HFFc6 (cell line): Measurements from ENCODE around the gene TPPP2. TPM values are rescaled to one million over a fixed set of nuclear protein-coding genes. Genes with fewer than 3 reads are reported as not detected.

Source experiments
- DNase-seq: peaks from one replicate; pipeline ENCODE4 v3.0.0-alpha.2; 2018
- H3K27ac Mint-ChIP-seq: 2 replicates; pipeline ENCODE4 v1.8.0; 2020; ENCODE audit warnings: mild to moderate bottlenecking, mixed read lengths
- H3K27me3 Mint-ChIP-seq: 2 replicates; pipeline ENCODE4 v1.8.0; 2021; ENCODE audit warnings: mild to moderate bottlenecking, moderate library complexity, mixed read lengths; ENCODE audit not compliant: insufficient read depth
- H3K36me3 Mint-ChIP-seq: 2 replicates; pipeline ENCODE4 v1.8.0; 2021; ENCODE audit warnings: low read depth, mixed read lengths
- H3K4me1 Mint-ChIP-seq: 2 replicates; pipeline ENCODE4 v1.8.0; 2020; ENCODE audit warnings: low read depth, mixed read lengths
- H3K4me3 Mint-ChIP-seq: 2 replicates; pipeline ENCODE4 v1.8.0; 2020; ENCODE audit warnings: mild to moderate bottlenecking, moderate library complexity, mixed read lengths
- H3K9me3 Mint-ChIP-seq: 2 replicates; pipeline ENCODE4 v1.8.0; 2020; ENCODE audit warnings: mild to moderate bottlenecking, mixed read lengths
- CTCF ChIP-seq: fragments of 200-600 bp; sonication (generic); IDR thresholded peaks from 2 replicates; pipeline ENCODE4 v1.5.0; 2021; ENCODE audit warnings: antibody characterized with exemption, mild to moderate bottlenecking
- total RNA-seq, 6 experiments: library from RNA; stranded (reverse); fragmentation: NEBNext Ultra II Directional; extraction: Animal tissue kit (Norgen Biotek cat#: 25700); gene quantifications; 2 replicates in 1 of 6; 3 replicates in 5 of 6; pipeline ENCODE4 v1.2.3, GENCODE V29; 2021

TPPP2 gene
- total RNA-seq, 6 experiments from 2014 or later, result not detected

DNA sequence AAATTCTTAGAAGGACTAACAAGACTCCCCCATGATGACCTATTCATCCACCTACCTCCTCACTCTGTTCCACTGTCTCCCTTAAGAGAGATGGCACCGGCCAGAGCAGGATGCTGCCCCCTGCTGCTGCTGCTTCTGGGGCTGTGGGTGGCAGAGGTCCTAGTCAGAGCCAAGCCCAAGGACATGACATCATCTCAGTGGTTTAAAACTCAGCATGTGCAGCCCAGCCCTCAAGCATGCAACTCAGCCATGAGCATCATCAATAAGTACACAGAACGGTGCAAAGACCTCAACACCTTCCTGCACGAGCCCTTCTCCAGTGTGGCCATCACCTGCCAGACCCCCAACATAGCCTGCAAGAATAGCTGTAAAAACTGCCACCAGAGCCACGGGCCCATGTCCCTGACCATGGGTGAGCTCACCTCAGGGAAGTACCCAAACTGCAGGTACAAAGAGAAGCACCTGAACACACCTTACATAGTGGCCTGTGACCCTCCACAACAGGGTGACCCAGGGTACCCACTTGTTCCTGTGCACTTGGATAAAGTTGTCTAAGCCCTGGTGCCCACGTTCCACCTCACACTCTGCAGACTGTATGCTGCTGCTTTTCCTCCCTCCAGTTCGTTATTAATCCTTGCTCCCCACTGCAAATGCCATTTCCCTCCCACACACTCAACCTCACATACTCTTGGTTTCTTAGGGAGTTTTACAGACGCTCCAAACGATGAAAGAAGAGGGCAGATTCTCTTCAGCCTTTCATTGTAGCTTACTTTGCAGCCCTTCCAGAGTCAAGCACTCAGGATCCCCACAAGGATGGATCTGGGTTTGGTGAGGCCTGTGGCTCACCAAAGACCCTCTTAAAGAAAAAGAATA lies 28.0 kb downstream of the TPPP2 start, which contains the start of gene RNASE8:
RNASE8 (plus strand) TSS at position 20 of the 873 bp plus-strand sequence; CDS start at position 91, 71 bp downstream.
- Mint-ChIP-seq H3K27ac (no peak within 1 kb of the TSS), H3K27me3 (peaks cover 2% of the 10 kb centered on the region), H3K4me3 (no peak within 1 kb of the TSS), H3K36me3 (no peaks in the 10 kb centered on the region), H3K9me3 (no peaks in the 10 kb centered on the region), H3K4me1 (peaks cover 35% of the 10 kb centered on the region)
- peak; percentile 35 for DNase-seq
- TF ChIP-seq CTCF, result peak; percentile 59; the same call in 1 of the 2 replicates

- Mint-ChIP-seq H3K4me1 (peaks cover 43% of the 10 kb centered on the region), H3K27ac (no peak overlapping the region), H3K9me3 (no peaks in the 10 kb centered on the region), H3K27me3 (peaks cover 2% of the 10 kb centered on the region), H3K36me3 (no peaks in the 10 kb centered on the region), H3K4me3 (no peak overlapping the region)
- TF ChIP-seq CTCF, result no peak
- DNase-seq, result no peak
Observed at GRCh38 chr14:21058903-21059302, 28.9 kb downstream of the TPPP2 start.

GRCh38 chr14:21059842-21060613 lies 30.0 kb downstream of the TPPP2 start:
- Mint-ChIP-seq H3K27me3 (peaks cover 2% of the 10 kb centered on the region), H3K4me1 (peaks cover 46% of the 10 kb centered on the region), H3K9me3 (no peaks in the 10 kb centered on the region), H3K4me3 (no peak overlapping the region; the same call in 1 of the 2 replicates), H3K27ac (no peak overlapping the region), H3K36me3 (no peaks in the 10 kb centered on the region)
- no peak for DNase-seq
- no peak for TF ChIP-seq CTCF

DNA sequence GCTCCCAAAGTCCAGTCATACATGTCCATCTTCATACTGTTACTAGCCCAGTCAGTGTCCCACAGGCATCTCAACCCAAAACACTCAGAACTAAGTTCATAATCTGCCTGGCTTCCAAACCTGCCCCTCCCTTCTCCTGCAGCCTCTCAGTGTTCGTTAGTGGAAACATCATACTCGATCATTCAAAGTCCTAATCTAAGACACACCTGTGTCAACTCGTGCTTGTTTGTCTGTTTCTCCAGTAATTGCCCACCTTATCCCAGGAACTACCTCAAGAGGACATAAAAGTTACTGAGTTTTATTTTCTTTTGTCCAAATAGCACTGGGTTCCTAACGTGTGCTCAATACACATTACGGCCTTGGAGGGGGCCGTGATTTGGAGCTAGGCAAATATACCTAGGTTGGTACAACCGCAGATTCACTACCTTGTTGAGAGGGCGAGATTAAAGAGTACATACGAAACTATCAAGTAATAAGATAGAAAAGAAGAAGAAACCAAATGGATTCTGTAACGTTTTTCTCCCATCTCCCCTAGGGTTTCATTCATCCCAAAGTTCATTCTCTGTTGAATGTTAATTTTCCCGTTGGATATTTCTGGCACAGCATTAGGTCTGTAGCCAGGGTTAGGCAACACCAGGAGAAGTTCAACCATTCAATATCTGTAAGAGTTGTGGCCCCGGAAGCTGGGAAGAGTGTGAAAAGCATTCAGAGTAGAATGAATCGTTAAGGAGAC lies 30.8 kb downstream of the TPPP2 start:
- TF ChIP-seq CTCF, result no peak
- H3K27ac Mint-ChIP-seq, result no peak overlapping the region
- H3K4me3 Mint-ChIP-seq, result no peak overlapping the region; the same call in 1 of the 2 replicates
- no peaks in the 10 kb centered on the region for H3K36me3 Mint-ChIP-seq
- H3K27me3 Mint-ChIP-seq, result peaks cover 3% of the 10 kb centered on the region
- DNase-seq, result no peak
- no peaks in the 10 kb centered on the region for H3K9me3 Mint-ChIP-seq
- peaks cover 46% of the 10 kb centered on the region for H3K4me1 Mint-ChIP-seq

GRCh38 chr14:21061347-21061668 lies 31.3 kb downstream of the TPPP2 start:
- Mint-ChIP-seq H3K4me3 (no peak overlapping the region), H3K4me1 (peaks cover 46% of the 10 kb centered on the region), H3K9me3 (no peaks in the 10 kb centered on the region), H3K36me3 (no peaks in the 10 kb centered on the region), H3K27ac (no peak overlapping the region), H3K27me3 (peaks cover 3% of the 10 kb centered on the region)
- no peak for TF ChIP-seq CTCF
- DNase-seq, result no peak
